Osteoblast (primary cell): ENCODE results near the gene CSDE1. TPM values are rescaled to one million over a fixed set of nuclear protein-coding genes. Genes with fewer than 3 reads are reported as not detected.

Source experiments
- DNase-seq: peaks from one replicate; pipeline ENCODE4 v3.0.0; 2011; ENCODE audit warnings: low spot score, mixed read lengths; ENCODE audit not compliant: insufficient read length; ENCODE audit errors: missing footprints
- H2AFZ ChIP-seq: 2 replicates; pipeline ENCODE4 v1.6.0; 2011; ENCODE audit warnings: mild to moderate bottlenecking, low read length
- H3K27ac ChIP-seq: 2 replicates; pipeline ENCODE4 v1.5.1; 2011; ENCODE audit warnings: mild to moderate bottlenecking, low read depth, low read length, moderate library complexity
- H3K27me3 ChIP-seq: 2 replicates; pipeline ENCODE4 v1.6.0; 2012; ENCODE audit warnings: mild to moderate bottlenecking, control low read depth, inconsistent platforms, low read length, moderate library complexity; ENCODE audit not compliant: insufficient read depth
- H3K36me3 ChIP-seq: 2 replicates; pipeline ENCODE4 v1.5.1; 2011; ENCODE audit warnings: mild to moderate bottlenecking, low read length, control low read depth, moderate library complexity; ENCODE audit not compliant: insufficient read depth
- H3K4me1 ChIP-seq: 2 replicates; pipeline ENCODE4 v1.5.1; 2011; ENCODE audit warnings: mild to moderate bottlenecking, low read length, control low read depth, moderate library complexity; ENCODE audit not compliant: insufficient read depth
- H3K4me2 ChIP-seq: 2 replicates; pipeline ENCODE4 v1.6.0; 2011; ENCODE audit warnings: mild to moderate bottlenecking, low read length; ENCODE audit not compliant: insufficient read depth
- H3K4me3 ChIP-seq: fragments of 200-600 bp; sonication (generic); 3 replicates; pipeline ENCODE4 v1.5.1; 2012; ENCODE audit warnings: mild to moderate bottlenecking, low read length, inconsistent platforms; ENCODE audit not compliant: insufficient read depth
- H3K79me2 ChIP-seq: 2 replicates; pipeline ENCODE4 v1.6.0; 2012; ENCODE audit warnings: mild to moderate bottlenecking, low read length, control low read depth, inconsistent platforms; ENCODE audit not compliant: insufficient read depth
- H3K9me3 ChIP-seq: 2 replicates; pipeline ENCODE4 v1.5.1; 2011; ENCODE audit warnings: low read depth, low read length, control low read depth
- H4K20me1 ChIP-seq: 2 replicates; pipeline ENCODE4 v1.6.0; 2012; ENCODE audit warnings: mild to moderate bottlenecking, low read length, control low read depth; ENCODE audit not compliant: insufficient read depth
- total RNA-seq: library from RNA; depleted of rRNA; stranded (reverse); fragments of >200 nt; gene quantifications from 2 replicates; pipeline ENCODE4 v1.2.3, GENCODE V29; 2012
- TF ChIP-seq, protein P1 (sequence below): IDR thresholded peaks from 2 replicates; pipeline ENCODE4 v1.5.1; 2011; ENCODE audit warnings: mild to moderate bottlenecking, low read depth, low read length, moderate library complexity; ENCODE audit errors: extremely low read depth

CSDE1 gene
- total RNA-seq, 1 donor, result 599 TPM

DNA sequence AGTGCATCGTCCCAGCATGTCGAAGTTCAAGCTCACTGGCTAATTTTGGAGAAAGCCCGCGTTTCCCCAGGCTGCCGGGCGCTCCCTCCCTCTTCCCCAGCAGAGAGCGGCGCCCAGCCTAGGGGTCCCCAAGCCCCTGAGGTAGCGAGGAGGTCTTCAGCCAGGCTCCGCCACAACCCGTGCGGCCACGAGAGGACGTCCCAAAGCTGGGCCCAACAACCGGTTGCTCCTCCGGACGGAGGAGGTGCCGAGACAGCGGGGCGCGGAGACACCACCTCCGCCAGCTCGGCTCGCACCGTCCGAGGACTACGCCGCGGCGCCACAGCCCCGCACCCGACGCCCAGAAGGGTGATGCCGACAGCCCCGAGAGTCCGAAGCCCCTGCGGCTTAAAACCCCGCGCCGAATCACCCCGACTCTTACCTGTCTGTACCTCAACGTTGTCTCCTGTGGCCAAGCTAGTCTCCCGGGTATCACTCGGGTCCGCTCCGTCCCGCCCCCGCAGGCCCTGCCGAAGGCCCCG, 88.2 kb downstream of the CSDE1 start, which contains the start of gene DENND2C:
Gene DENND2C, minus strand, starts transcription at position 488 of the 521 bp plus-strand sequence. CDS start 44,065 bp downstream, outside the sequence.
- Histone ChIP-seq H4K20me1 (no peaks in the 10 kb centered on the region), H3K9me3 (no peaks in the 10 kb centered on the region), H3K4me1 (peaks cover 7% of the 10 kb centered on the region), H3K79me2 (peaks cover 10% of the 10 kb centered on the region), H3K4me2 (peak within 1 kb of the TSS; percentile 98), H3K36me3 (no peaks in the 10 kb centered on the region), H3K4me3 (peak within 1 kb of the TSS; percentile 92), H3K27ac (peak within 1 kb of the TSS; percentile 94), H3K27me3 (peaks cover under 1% of the 10 kb centered on the region), H2AFZ (peak within 1 kb of the TSS; percentile 99)
- TF ChIP-seq, protein P1, sequence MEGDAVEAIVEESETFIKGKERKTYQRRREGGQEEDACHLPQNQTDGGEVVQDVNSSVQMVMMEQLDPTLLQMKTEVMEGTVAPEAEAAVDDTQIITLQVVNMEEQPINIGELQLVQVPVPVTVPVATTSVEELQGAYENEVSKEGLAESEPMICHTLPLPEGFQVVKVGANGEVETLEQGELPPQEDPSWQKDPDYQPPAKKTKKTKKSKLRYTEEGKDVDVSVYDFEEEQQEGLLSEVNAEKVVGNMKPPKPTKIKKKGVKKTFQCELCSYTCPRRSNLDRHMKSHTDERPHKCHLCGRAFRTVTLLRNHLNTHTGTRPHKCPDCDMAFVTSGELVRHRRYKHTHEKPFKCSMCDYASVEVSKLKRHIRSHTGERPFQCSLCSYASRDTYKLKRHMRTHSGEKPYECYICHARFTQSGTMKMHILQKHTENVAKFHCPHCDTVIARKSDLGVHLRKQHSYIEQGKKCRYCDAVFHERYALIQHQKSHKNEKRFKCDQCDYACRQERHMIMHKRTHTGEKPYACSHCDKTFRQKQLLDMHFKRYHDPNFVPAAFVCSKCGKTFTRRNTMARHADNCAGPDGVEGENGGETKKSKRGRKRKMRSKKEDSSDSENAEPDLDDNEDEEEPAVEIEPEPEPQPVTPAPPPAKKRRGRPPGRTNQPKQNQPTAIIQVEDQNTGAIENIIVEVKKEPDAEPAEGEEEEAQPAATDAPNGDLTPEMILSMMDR, result no peak
- DNase-seq, result peak; percentile 91

DNA sequence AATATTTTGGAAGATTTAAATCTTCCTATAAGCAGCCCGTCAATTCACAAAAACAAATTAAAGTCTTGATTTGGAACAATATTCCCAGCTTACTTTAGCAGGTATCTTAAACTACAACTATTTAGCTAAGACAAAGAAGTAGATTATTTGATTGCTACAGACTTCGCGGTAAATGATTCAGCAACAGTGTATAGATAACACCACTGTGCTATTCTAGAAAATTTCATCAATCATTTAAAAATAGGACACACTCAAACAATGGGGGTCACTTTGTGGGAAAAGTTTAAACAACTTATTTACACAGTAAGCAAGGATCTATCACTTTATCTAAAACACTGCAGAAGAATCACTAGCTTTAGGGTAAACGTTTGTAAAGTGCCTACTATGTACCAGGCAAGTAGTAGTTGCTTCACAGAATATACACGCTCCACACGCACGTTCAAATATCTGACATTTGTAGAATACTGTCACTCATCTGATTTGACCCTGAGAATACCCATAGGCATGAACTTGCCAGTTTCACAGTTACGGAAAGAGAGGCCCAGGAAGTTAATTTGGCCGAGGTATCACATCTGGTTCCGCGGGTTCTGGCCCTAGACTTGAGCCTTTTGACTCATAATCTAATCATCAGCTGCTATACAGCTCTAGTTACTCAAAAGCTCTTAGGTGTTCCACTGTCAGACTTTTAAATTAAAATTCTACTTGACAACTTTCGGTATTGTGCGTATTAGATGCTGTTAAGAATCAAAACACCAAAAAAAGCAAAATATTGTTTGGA, 88.8 kb downstream of the CSDE1 start:
- peak overlapping the region; percentile 92 for H2AFZ ChIP-seq
- H4K20me1 ChIP-seq, result no peaks in the 10 kb centered on the region
- H3K9me3 ChIP-seq, result no peaks in the 10 kb centered on the region
- DNase-seq, result peak; percentile 78
- TF ChIP-seq, protein P1, result no peak
- no peaks in the 10 kb centered on the region for H3K36me3 ChIP-seq
- H3K27ac ChIP-seq, result peak overlapping the region; percentile 94
- peak overlapping the region; percentile 98 for H3K4me2 ChIP-seq
- H3K4me1 ChIP-seq, result peaks cover 7% of the 10 kb centered on the region
- H3K79me2 ChIP-seq, result peaks cover 10% of the 10 kb centered on the region
- peak overlapping the region; percentile 92 for H3K4me3 ChIP-seq
- H3K27me3 ChIP-seq, result no peaks in the 10 kb centered on the region

DNA sequence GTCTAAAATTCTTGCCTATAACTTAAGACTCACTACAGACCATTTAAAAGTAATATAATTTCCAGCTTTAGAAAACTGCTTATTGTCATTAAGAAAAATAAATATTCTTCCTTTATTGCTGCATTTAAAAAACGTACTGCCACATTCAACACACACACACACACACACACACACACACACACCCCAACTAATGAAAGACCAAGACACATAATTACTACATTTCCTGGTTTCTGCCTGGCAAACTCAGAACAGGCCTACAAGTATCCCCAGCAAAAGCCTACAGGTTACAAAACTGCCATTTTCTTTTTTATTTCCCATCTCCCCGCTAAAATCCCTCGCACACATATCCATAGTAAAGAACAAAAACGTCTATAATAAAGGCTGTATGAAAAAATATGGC, 89.4 kb downstream of the CSDE1 start:
- Histone ChIP-seq H3K4me2 (no peak overlapping the region), H3K27ac (no peak overlapping the region), H3K36me3 (no peaks in the 10 kb centered on the region), H3K79me2 (peaks cover 10% of the 10 kb centered on the region), H3K27me3 (no peaks in the 10 kb centered on the region), H2AFZ (no peak overlapping the region), H4K20me1 (no peaks in the 10 kb centered on the region), H3K9me3 (no peaks in the 10 kb centered on the region), H3K4me3 (no peak overlapping the region), H3K4me1 (peaks cover 7% of the 10 kb centered on the region)
- no peak for DNase-seq
- TF ChIP-seq, protein P1, result no peak

DNA sequence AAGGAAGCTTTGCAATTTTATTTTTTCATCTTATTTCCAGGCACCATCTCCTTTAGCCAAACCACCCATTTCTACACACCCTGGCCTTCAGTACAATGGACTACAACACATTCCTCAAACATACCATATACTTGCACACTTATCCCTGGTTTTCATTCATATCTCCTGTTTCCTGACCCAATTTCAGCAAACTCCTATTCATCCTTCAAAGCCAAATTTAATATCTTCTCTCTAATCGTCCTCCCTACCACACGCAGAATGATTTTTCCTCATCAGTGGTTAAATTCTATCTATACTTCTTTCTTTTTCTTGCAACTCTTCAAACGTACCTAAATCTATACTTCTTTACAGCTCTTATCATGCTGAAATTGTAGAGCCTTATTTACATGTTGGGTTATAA, 90.8 kb downstream of the CSDE1 start:
- no peak overlapping the region for H3K4me3 ChIP-seq
- H3K79me2 ChIP-seq, result peaks cover 10% of the 10 kb centered on the region
- no peaks in the 10 kb centered on the region for H3K9me3 ChIP-seq
- no peak for DNase-seq
- H3K36me3 ChIP-seq, result no peaks in the 10 kb centered on the region
- H3K4me2 ChIP-seq, result no peak overlapping the region
- no peak overlapping the region for H2AFZ ChIP-seq
- TF ChIP-seq, protein P1, result no peak
- H3K27me3 ChIP-seq, result no peaks in the 10 kb centered on the region
- no peak overlapping the region for H3K27ac ChIP-seq
- H3K4me1 ChIP-seq, result peaks cover 7% of the 10 kb centered on the region
- no peaks in the 10 kb centered on the region for H4K20me1 ChIP-seq
